K562 (cell line): ENCODE results near the gene SLC25A5. TPM values are rescaled to one million over a fixed set of nuclear protein-coding genes. Genes with fewer than 3 reads are reported as not detected.

ENCODE experiments used
- ARID3B ChIP-seq: fragments of 250-450 bp; sonication (Bioruptor Pico); IDR thresholded peaks from 2 replicates; pipeline ENCODE4 v1.4.0; 2020; ENCODE audit warnings: borderline replicate concordance
- CHAMP1 ChIP-seq: fragments of 450-650 bp; IDR thresholded peaks from 2 replicates; pipeline ENCODE4 v1.6.1; 2016; ENCODE audit warnings: mild to moderate bottlenecking
- DMBX1 ChIP-seq: fragments of 250-450 bp; sonication (Bioruptor Pico); IDR thresholded peaks from 2 replicates; pipeline ENCODE4 v1.8.0; 2022; ENCODE audit warnings: inconsistent platforms, mild to moderate bottlenecking, moderate library complexity, borderline replicate concordance
- ESRRB ChIP-seq: fragments of 250-450 bp; sonication (Bioruptor Pico); IDR thresholded peaks from 2 replicates; pipeline ENCODE4 v1.5.0; 2020; ENCODE audit warnings: mild to moderate bottlenecking, moderate library complexity, borderline replicate concordance
- HNRNPH1 ChIP-seq: fragments of 200-400 bp; formaldehyde crosslinking; optimal IDR thresholded peaks from 2 replicates; pipeline ENCODE3; 2017; ENCODE audit warnings: low read depth, mild to moderate bottlenecking, low read length, moderate library complexity
- KDM5B ChIP-seq: fragments of 200-600 bp; sonication (generic); IDR thresholded peaks from 2 replicates; pipeline ENCODE4 v1.6.1; 2012; ENCODE audit warnings: low read depth, mild to moderate bottlenecking, moderate library complexity, low read length, control low read depth, inconsistent platforms; ENCODE audit not compliant: insufficient replicate concordance
- POLR2A ChIP-seq: fragments of 450-650 bp; conservative IDR thresholded peaks from 2 replicates; pipeline ENCODE4 v1.6.1; 2016
- RBM15 ChIP-seq: fragments of 200-400 bp; formaldehyde crosslinking; IDR thresholded peaks from 2 replicates; pipeline ENCODE4 v1.6.1; 2018; ENCODE audit warnings: mild to moderate bottlenecking, low read length, moderate library complexity; ENCODE audit not compliant: insufficient read depth
- RNF2 ChIP-seq: sonication (generic); IDR thresholded peaks from 2 replicates; pipeline ENCODE4 v1.6.1; 2016
- RUNX1 ChIP-seq: sonication (generic); IDR thresholded peaks from 2 replicates; pipeline ENCODE4 v1.6.1; 2016; ENCODE audit warnings: antibody characterized with exemption, low read depth
- SNRNP70 ChIP-seq: fragments of 200-400 bp; formaldehyde crosslinking; optimal IDR thresholded peaks from 2 replicates; pipeline ENCODE3; 2017; ENCODE audit warnings: low read depth, low read length
- SP1 ChIP-seq: sonication (generic); formaldehyde crosslinking; IDR thresholded peaks from 2 replicates; pipeline ENCODE4 v1.8.1; 2022; ENCODE audit warnings: mild to moderate bottlenecking, missing genetic modification reagents
- SP2 ChIP-seq: IDR thresholded peaks from 2 replicates; pipeline ENCODE4 v1.6.1; 2011; ENCODE audit warnings: mild to moderate bottlenecking, low read depth, low read length, moderate library complexity; ENCODE audit not compliant: poor library complexity, severe bottlenecking; ENCODE audit errors: extremely low read depth
- TAF7 ChIP-seq: fragments of 450-650 bp; IDR thresholded peaks from 2 replicates; pipeline ENCODE4 v1.6.1; 2016; ENCODE audit warnings: missing genetic modification characterization, missing compliant biosample characterization
- TRIM28 ChIP-seq: fragments of 450-650 bp; IDR thresholded peaks from 2 replicates; pipeline ENCODE4 v1.6.1; 2017
- TSC22D4 ChIP-seq: fragments of 450-650 bp; IDR thresholded peaks from 2 replicates; pipeline ENCODE4 v1.6.1; 2016; ENCODE audit warnings: missing genetic modification characterization, missing biosample characterization, control low read depth
- ZBTB17 ChIP-seq: fragments of 450-650 bp; formaldehyde crosslinking; IDR thresholded peaks from 2 replicates; pipeline ENCODE4 v1.4.0; 2020; ENCODE audit warnings: mild to moderate bottlenecking
- ZBTB9 ChIP-seq: fragments of 450-650 bp; formaldehyde crosslinking; IDR thresholded peaks from 2 replicates; pipeline ENCODE4 v1.4.0; 2020; ENCODE audit warnings: mild to moderate bottlenecking, moderate library complexity
- ZFP1 ChIP-seq: fragments of 450-650 bp; formaldehyde crosslinking; IDR thresholded peaks from 2 replicates; pipeline ENCODE4 v1.4.0; 2020; ENCODE audit warnings: mild to moderate bottlenecking, mixed read lengths
- ZNF280B ChIP-seq: fragments of 250-450 bp; sonication (Bioruptor Pico); IDR thresholded peaks from 2 replicates; pipeline ENCODE4 v1.5.1; 2021; ENCODE audit warnings: mild to moderate bottlenecking
- ZNF551 ChIP-seq: fragments of 250-450 bp; sonication (Bioruptor Pico); IDR thresholded peaks from 2 replicates; pipeline ENCODE4 v1.5.0; 2021; ENCODE audit warnings: mild to moderate bottlenecking, moderate library complexity
- ZNF584 ChIP-seq: fragments of 200-800 bp; sonication (Bioruptor generic); IDR thresholded peaks from 2 replicates; pipeline ENCODE4 v1.6.1; 2016; ENCODE audit warnings: low read depth, mild to moderate bottlenecking, missing genetic modification characterization, missing compliant biosample characterization
- ZNF766 ChIP-seq: fragments of 200-800 bp; sonication (Bioruptor generic); conservative IDR thresholded peaks from 2 replicates; pipeline ENCODE4 v1.6.1; 2016; ENCODE audit warnings: missing genetic modification characterization, missing compliant biosample characterization
- polyA plus RNA-seq, 8 experiments: library from polyadenylated mRNA; depleted of rRNA in 4 of 8; stranded (reverse) in 5 of 8; unstranded in 3 of 8; fragments of >200 nt; fragmentation: Nextera tagmentation in 2 of 8; fragmentation: Illumina TruSeq in 1 of 8; extraction: Ambion mirVana in 2 of 8; extraction: Trizol in 1 of 8; gene quantifications; 2 replicates each; pipeline versions ENCODE4 v1.2.1 to v1.2.3, GENCODE V29; 2011 to 2014; ENCODE audit warnings: inconsistent platforms in 1 of 8, missing spikeins in 1 of 8
- total RNA-seq, 7 experiments: library from RNA; depleted of rRNA in 6 of 7; stranded (reverse); fragments of >200 nt in 6 of 7; fragmentation: Illumina TruSeq in 2 of 7; extraction: Trizol in 2 of 7; gene quantifications; 2 replicates each; pipeline versions ENCODE4 v1.2.1 to v1.2.3, GENCODE V29; 2011 to 2021; ENCODE audit warnings: low replicate concordance in 1 of 7

Gene SLC25A5
- total and polyA plus RNA-seq, 9 of the 15 experiments (the other 6 are each of a cell fraction or from before 2014, with no cell fraction given): 470 to 5,247 (median 596) TPM

- TF ChIP-seq ARID3B (CRISPR knock-in tag) (no peak), RNF2 (no peak), HNRNPH1 (no peak), KDM5B (peak; percentile 93), CHAMP1 (no peak), TAF7 (no peak; the same call in 1 of the 2 replicates), TSC22D4 (tag) (no peak), SP1 (CRISPR knock-in tag) (no peak), TRIM28 (no peak), POLR2A (peak; percentile 99), ESRRB (CRISPR knock-in tag) (no peak), ZFP1 (CRISPR knock-in tag) (no peak), RUNX1 (no peak), ZNF584 (CRISPR knock-in tag) (no peak), ZBTB17 (CRISPR knock-in tag) (no peak), SNRNP70 (no peak), SP2 (no peak), ZBTB9 (CRISPR knock-in tag) (no peak), ZNF551 (CRISPR knock-in tag) (no peak), ZNF280B (no peak), ZNF766 (CRISPR knock-in tag) (no peak), RBM15 (no peak), DMBX1 (no peak)
Observed at GRCh38 chrX:119467842-119468550, at the start of gene SLC25A5 (continued).
